Umbilical cord (tissue), 2 donors: ENCODE data around the gene KCNMA1. TPM values are rescaled to one million over a fixed set of nuclear protein-coding genes. Genes with fewer than 3 reads are reported as not detected.

Experiments used
- DNase-seq: peaks from one replicate; pipeline ENCODE4 v3.0.0-alpha.2; 2015; ENCODE audit warnings: low spot score
- total RNA-seq: library from RNA; depleted of rRNA; stranded (reverse); fragments of >200 nt; gene quantifications from one replicate; pipeline ENCODE4 v1.2.3, GENCODE V29; 2014; ENCODE audit warnings: low replicate concordance; ENCODE audit not compliant: insufficient read depth

Gene KCNMA1
- total RNA-seq, 1 donor from 2014 or later, result 79.2 TPM

DNA sequence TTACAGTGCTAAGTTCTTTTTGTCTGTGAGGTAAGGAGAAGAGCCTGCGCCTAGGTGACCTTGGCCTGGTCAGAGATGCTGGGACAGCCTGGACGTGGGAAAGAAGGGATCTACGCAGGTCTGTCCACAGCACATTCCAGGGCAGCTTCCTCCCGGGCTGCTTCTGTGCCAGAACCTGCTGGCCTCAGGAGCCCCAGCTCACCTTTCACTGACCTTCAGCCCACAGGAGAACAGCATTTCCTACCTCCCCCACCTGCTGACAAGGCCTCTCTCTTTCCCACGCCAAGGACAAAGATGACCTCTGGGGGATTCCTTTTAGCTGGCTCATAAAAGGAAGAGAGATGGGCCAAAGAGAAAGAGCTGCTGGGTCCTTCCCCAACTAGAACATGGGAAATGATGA lies 260.6 kb downstream of the KCNMA1 start:
- DNase-seq, result no peak

DNA sequence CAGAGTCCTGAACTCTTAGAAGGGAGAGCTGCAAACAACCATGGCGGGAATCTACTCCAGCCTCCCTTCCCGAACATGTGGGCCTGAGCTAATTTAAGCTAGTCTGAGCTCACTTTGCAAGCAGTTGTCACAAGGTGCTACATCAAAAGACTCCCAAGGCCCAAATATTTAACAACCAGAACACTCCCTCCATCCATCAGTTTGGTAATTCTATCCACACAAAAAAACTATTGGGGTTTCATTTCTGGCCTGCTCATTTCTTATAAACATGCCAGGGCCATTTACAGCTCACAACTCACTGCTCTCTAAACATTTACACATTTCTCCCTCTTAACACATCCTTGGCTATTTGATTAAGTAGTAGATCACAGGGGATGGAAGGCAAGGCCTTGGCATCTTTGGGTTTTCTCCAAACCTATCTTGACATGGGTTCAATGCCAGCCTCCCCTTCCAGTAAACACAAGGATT lies 263.4 kb downstream of the KCNMA1 start:
- DNase-seq, result no peak

DNA sequence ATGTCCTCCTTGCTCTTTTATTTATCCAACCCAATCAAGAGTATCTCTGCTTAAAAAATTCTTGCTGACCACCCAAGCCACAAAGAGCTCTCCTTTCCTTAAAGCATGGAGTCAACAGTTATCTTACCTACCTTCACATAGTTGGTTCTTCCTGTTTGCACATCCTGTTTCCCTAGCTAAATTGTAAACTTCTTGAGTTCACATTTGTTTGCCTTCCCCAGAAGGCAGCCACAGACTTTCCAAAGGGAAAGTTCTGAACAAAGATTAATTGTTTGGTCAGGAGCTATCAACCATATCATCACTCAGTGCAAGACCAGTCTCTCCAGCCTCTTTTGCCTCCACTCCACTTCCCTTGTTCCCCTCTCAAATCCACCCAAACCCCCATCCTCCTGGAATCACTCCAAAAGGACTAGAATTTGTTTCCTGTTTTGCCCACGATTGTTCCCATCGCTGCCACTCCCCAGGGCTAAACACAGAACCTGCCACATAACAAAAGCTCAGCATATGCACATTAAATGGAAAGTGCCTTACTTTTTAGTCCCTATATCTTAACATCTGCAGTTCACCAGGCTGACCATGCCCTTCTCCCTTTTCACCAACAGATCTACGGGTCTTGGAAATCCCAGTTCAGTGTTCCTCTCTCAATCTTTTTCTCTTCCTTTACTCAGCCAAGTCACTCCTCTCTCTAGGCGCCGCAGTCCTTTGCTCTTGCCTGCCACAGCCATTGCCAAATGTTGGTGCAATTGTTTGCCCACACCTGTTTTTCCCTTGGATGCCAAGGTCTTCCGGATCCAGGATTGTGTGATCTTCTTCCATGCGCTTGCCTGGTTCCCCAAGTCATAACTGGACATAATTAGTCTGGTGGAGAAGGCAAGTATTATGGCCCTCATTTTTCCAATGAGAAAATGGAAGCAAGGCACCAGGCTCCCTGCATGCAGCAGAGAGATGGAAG lies 265.5 kb downstream of the KCNMA1 start:
- no peak for DNase-seq

- DNase-seq, result no peak
Measured at GRCh38 chr10:77371421-77371820, 266.2 kb downstream of the KCNMA1 start.

DNA sequence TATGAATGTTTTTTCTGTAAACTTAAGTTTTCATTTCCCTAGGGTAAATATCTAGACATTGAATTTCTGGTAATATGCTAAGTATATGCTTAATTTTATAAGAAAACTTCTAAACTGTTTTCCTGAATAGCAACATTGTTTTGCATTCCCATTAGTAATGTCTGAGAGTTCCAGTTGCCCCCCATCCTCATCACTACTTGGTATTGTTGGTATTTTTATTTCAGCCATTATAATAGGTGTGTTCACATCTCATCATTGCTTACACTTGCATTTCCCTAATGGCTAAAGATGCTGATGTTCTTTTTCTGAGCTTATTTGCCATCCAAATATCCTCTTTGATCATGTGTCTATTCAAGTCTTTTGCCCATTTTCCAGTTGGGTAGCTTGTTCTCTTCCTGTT lies 269.6 kb downstream of the KCNMA1 start:
- DNase-seq, result no peak

- no peak for DNase-seq
Measured at GRCh38 chr10:77363210-77363609, 274.4 kb downstream of the KCNMA1 start.

DNA sequence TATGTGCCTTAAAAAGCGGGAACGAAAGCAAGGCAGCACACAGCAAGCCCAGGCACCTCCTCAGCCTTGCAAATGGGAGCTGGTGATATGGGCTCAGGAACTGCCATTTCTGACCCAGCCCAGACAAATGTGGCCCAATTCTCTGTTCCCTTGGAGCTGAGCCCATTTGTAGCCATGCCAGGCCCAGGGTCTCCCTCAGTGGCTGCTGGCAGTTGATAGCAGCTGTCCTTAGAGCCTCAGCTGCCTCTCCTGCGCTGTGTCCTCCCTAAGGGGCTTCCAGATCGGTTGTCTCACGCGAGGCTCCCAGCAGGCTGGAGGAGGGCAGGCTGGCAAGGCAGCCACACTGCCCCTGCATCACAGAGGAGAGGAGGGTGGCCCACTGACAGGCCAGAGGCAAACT lies 275.8 kb downstream of the KCNMA1 start:
- no peak for DNase-seq

DNA sequence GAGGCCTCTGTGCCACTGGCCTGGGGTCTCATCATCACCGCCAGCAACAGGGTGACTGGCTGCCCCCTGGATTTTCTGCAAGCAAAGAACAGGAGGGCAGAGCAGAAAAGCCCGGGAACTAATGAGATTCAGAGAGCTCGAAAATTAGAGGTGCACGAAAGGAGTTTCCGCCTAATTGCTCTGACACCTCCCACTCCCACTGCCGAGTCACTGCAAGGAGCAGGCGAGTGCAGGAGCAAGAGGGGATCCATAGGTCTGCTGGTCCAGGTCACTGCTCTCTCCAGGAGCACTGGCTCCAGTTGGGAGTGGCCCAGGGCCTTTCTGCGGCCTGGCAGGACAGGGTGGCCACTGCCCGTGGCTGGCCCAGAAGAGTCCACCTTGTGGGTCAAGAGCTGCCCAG lies 276.2 kb downstream of the KCNMA1 start:
- DNase-seq, result no peak

GRCh38 chr10:77360835-77361234 lies 276.8 kb downstream of the KCNMA1 start:
- no peak for DNase-seq

GRCh38 chr10:77359950-77360520 lies 277.6 kb downstream of the KCNMA1 start:
- peak; percentile 11 for DNase-seq

GRCh38 chr10:77359287-77359691 lies 278.3 kb downstream of the KCNMA1 start:
- no peak for DNase-seq

DNA sequence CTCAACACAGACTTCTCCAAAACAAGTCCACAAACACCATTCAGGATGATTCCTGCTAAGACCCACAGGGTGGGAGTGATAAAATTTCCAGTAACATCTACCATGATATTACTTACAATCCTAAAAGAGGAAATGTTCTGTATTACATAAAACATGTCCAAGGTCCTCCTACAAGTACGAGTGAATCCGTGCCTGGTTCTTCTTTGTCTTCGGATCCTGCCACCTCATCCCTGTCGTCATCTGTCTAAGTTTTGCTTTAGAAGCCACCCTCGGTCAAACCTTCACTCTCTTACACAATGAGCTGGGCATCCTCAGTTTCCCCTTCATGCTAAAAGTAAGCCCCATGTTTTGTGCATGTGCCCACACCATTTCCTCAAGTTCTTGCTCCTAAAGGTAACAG lies 279.0 kb downstream of the KCNMA1 start:
- DNase-seq, result no peak

DNA sequence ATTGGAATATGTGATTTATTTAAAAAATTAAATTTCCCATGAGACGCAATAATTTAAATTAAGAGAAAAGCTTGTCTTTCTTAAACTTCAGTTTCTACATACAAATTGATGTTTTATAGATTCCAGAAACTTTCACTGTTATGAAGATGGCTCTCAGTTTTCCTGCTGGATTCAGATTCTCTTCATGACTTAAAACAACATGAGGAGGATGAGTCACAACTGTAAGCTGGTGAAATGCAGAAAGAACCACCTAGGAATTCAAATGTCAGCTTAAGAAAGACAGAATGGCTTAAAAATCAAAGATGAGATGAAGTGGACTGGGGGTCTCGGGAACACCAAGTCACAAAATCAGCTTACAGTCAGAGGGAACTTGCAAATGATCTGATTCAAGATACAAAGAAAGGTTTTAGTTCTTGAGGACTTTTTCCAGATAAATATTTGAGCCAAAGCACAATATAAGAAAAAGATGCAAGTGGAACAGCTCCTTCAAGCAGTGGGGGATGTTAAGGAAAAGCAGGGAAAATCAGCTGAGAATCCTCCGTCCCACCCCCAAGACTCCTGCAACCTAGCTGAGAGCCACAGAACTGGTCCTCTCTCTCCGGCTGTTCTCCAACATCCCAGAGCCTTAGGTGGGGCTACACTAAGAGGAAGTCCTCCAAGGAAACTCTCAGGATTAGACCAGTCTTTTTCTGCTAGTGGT lies 279.8 kb downstream of the KCNMA1 start:
- DNase-seq, result peak; percentile 68

DNA sequence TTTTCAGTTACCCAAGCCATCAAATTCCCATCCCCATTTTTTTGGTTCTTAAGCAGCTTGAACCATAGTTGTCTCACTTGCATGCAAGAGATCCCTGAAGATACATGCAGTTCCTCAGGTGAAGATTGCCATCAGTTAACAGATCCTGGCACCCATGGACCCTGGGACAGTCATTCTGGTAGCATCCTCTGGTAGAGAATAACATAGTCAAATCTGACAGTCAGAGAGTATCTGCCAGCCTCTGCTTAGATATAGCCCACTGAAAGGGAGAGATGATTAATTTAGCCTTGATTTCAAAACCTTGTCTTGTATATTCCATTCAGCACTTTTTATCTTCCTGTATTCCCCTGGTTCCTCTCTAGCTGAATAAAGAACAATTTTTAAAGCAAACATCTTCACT lies 280.4 kb downstream of the KCNMA1 start:
- no peak for DNase-seq

- no peak for DNase-seq
Measured at GRCh38 chr10:77355844-77356243, 281.8 kb downstream of the KCNMA1 start.

DNA sequence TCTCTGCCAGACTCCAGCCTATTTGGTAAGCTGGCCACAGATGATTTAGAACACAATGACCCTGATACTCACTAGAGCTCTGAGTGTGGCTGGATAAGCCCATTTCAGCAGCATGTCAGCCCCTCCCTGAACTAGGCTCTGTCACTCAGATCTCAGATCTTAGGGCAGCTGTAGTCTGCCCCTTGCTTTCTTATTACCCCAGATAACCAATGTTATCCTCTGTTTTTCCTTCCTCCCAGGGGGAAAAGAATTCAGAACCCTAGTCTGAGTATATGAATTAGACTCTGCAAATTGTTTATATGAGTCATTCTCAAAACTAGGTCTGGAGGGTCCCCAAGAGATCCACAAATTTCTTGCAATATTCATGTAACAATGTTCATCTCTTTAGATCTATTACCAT lies 286.2 kb downstream of the KCNMA1 start:
- peak; percentile 54 for DNase-seq

- peak; percentile 97 for DNase-seq
Measured at GRCh38 chr10:77350711-77351119, 286.9 kb downstream of the KCNMA1 start.

DNA sequence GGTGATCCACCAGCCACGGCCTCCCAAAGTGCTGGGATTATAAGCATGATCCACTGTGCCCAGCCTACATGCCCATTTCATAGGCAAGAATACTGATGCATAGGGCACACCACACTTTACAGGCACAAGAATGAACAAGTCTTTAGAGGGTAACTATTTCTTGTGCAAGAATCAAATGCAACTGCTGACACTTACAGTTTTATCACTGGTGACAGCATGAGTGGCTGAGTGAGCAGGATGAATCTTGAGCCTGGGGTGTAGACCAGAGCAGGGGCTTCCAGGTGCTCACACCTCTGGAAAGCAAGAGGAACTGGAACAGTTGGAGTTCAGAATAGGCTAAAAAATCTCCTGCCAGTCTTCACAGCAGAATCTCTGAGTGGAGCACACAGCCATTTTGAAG lies 287.5 kb downstream of the KCNMA1 start:
- DNase-seq, result no peak

- DNase-seq, result no peak
Measured at GRCh38 chr10:77349226-77349625, 288.4 kb downstream of the KCNMA1 start.

GRCh38 chr10:77348751-77349150 lies 288.9 kb downstream of the KCNMA1 start:
- peak; percentile 86 for DNase-seq

- no peak for DNase-seq
Measured at GRCh38 chr10:77348082-77348481, 289.5 kb downstream of the KCNMA1 start.

- no peak for DNase-seq
Measured at GRCh38 chr10:77347052-77347451, 290.6 kb downstream of the KCNMA1 start.
